T-helper 17 cell (primary cell): ENCODE data around the gene HOXB1. TPM values are rescaled to one million over a fixed set of nuclear protein-coding genes. Genes with fewer than 3 reads are reported as not detected.

Experiments
- total RNA-seq, 4 donors: library from RNA in 2 of 4; stranded (reverse) in 2 of 4; gene quantifications; one replicate each; pipeline ENCODE4 v1.2.3 and lab custom pipeline; 2022 to 2026

The HOXB1 gene
- total RNA-seq, 2 donors from 2014 or later, result not detected

Other genes with a start within 250 kb of the HOXB1 start
- 100 to 1,000 TPM; 136 to 138 TPM for gene SKAP1, start 100.8 kb downstream of the HOXB1 start, total RNA-seq
- 10 to 100 TPM in 1 of 2 donors, 1 to 10 TPM in 1; 4.5 to 18.8 TPM for gene HOXB2, start 14.1 kb upstream of the HOXB1 start, total RNA-seq
- gene HOXB4, start 47.3 kb upstream of the HOXB1 start, total RNA-seq, result 1 to 10 TPM in 1 of 2 donors, under 1 TPM in 1; 0.91 to 1.8 TPM
- gene HOXB3, start 59.2 kb upstream of the HOXB1 start, total RNA-seq, result 1 to 10 TPM; 1.7 to 4.6 TPM
- gene HOXB5, start 62.8 kb upstream of the HOXB1 start, total RNA-seq, result not detected
- gene HOXB6, start 74.0 kb upstream of the HOXB1 start, total RNA-seq, result not detected
- under 1 TPM in 1 of 2 donors, not detected in 1; 0.82 TPM for gene HOXB7, start 80.0 kb upstream of the HOXB1 start, total RNA-seq
- not detected for gene HOXB8, start 84.3 kb upstream of the HOXB1 start, total RNA-seq
- gene HOXB9, start 95.3 kb upstream of the HOXB1 start, total RNA-seq, result under 1 TPM in 1 of 2 donors, not detected in 1; 0.16 TPM
- gene PRAC1, start 191.5 kb upstream of the HOXB1 start, total RNA-seq, result not detected
- not detected for gene PRAC2, start 192.2 kb upstream of the HOXB1 start, total RNA-seq
- gene HOXB13, start 197.7 kb upstream of the HOXB1 start, total RNA-seq, result not detected